ENCODE data around the gene RNF225.

Gene RNF225

GRCh38 chr19:58355908-58356765 lies 39.3 kb upstream of the RNF225 start:
- Histone ChIP-seq H3K27ac (peak overlapping the region in 1 of 2 donors; percentile 16), H3K4me3 (peak overlapping the region; percentile 67)
- DNase-seq (ENCODE audit: low spot score), result no peak
- TF ChIP-seq CTCF (IDR thresholded peaks at IDR 0.05), result no peak

GRCh38 chr19:58356766-58357480 lies 38.5 kb upstream of the RNF225 start:
- DNase-seq (ENCODE audit: low spot score), result no peak
- Histone ChIP-seq H3K27ac (peak overlapping the region in 1 of 2 donors; percentile 16), H3K4me3 (peak overlapping the region; percentile 67)
- TF ChIP-seq CTCF (IDR thresholded peaks at IDR 0.05), result no peak

- Histone ChIP-seq H3K4me3 (peak overlapping the region; percentile 67), H3K27ac (no peak overlapping the region)
- no peak for DNase-seq (ENCODE audit: low spot score)
- no peak for TF ChIP-seq CTCF (IDR thresholded peaks at IDR 0.05)
Measured at GRCh38 chr19:58357481-58358145, 37.8 kb upstream of the RNF225 start.

GRCh38 chr19:58361900-58362271 lies 33.6 kb upstream of the RNF225 start:
- no peak for DNase-seq (ENCODE audit: low spot score)
- Histone ChIP-seq H3K27ac (peak overlapping the region; percentile 79 to 91), H3K4me3 (peak overlapping the region; percentile 72)
- TF ChIP-seq CTCF (IDR thresholded peaks at IDR 0.05), result no peak

- DNase-seq (ENCODE audit: low spot score), result peak; percentile 96
- H3K27ac ChIP-seq, result peak within 1 kb of the TSS; percentile 79 to 91
- H3K4me3 ChIP-seq, result peak within 1 kb of the TSS; percentile 72
- TF ChIP-seq CTCF (IDR thresholded peaks at IDR 0.05), result no peak
Measured at GRCh38 chr19:58362272-58362994, 33.0 kb upstream of the RNF225 start, which contains the start of gene ZNF497. TSS of gene ZNF497 (minus strand) at chr19:58362751. CDS start at chr19:58357635, 5,116 bp downstream.

- DNase-seq (ENCODE audit: low spot score), result no peak
- Histone ChIP-seq H3K4me3 (no peak overlapping the region), H3K27ac (no peak overlapping the region)
- TF ChIP-seq CTCF (IDR thresholded peaks at IDR 0.05), result no peak
Measured at GRCh38 chr19:58364146-58364545, 31.3 kb upstream of the RNF225 start.
